Ascending aorta (tissue), 2 donors: Measurements from ENCODE around the gene MIOX. TPM values are rescaled to one million over a fixed set of nuclear protein-coding genes. Genes with fewer than 3 reads are reported as not detected.

ENCODE experiments used
- DNase-seq, 2 donors: peaks; one replicate each; pipeline ENCODE4 v3.0.0-alpha.2; 2019; ENCODE audit warnings: low spot score in 2 of 2
- H3K27ac ChIP-seq, 2 donors: fragments of 200-600 bp; sonication (generic); one replicate each; pipeline ENCODE4 v1.5.1; 2016 to 2017; ENCODE audit warnings: mild to moderate bottlenecking in 1 of 2
- H3K27me3 ChIP-seq: fragments of 200-600 bp; sonication (generic); one replicate; pipeline ENCODE4 v1.5.1; 2017
- H3K36me3 ChIP-seq, 2 donors: fragments of 200-600 bp; sonication (generic); one replicate each; pipeline ENCODE4 v1.5.1; 2016
- H3K4me1 ChIP-seq, 2 donors: fragments of 200-600 bp; sonication (generic); one replicate each; pipeline ENCODE4 v1.5.1; 2016 to 2017; ENCODE audit warnings: mild to moderate bottlenecking in 1 of 2
- H3K4me3 ChIP-seq, 2 donors: fragments of 200-600 bp; sonication (generic); one replicate each; pipeline ENCODE4 v1.5.1; 2016 to 2017; ENCODE audit warnings: mild to moderate bottlenecking in 1 of 2
- H3K9me3 ChIP-seq, 2 donors: fragments of 200-600 bp; sonication (generic); one replicate each; pipeline ENCODE4 v1.5.1; 2016
- CTCF ChIP-seq, 3 experiments: fragments of 200-600 bp in 2 of 3; fragments of 450-650 bp in 1 of 3; sonication (generic) in 2 of 3; IDR thresholded peaks; one replicate each; pipeline ENCODE4 v1.5.1; 2016 to 2019; ENCODE audit warnings: antibody characterized with exemption in 3 of 3, mild to moderate bottlenecking in 1 of 3, moderate library complexity in 1 of 3
- intact Hi-C: fragments of 100-400 bp; cut with DNase I; formaldehyde crosslinking; loops from one replicate; pipeline ENCODE4 v1.15.1; 2023
- total RNA-seq: library from RNA; depleted of rRNA; stranded (reverse); fragments of >200 nt; gene quantifications from one replicate; pipeline ENCODE4 v1.1.0, GENCODE V29; 2016

The MIOX gene
- total RNA-seq, 1 donor from 2014 or later, result not detected

- intact Hi-C loops, result loop anchor here (1.0 to 5.0 kb wide), 2 partner anchors 35 to 100 kb away; partner anchors contain the start of genes ARSA and SYCE3
These were observed 40.5 kb downstream of the MIOX start for GRCh38 chr22:50526834-50527801.

GRCh38 chr22:50527921-50528681 lies 41.4 kb downstream of the MIOX start:
- intact Hi-C loops, result loop anchor here (5.0 kb wide), 1 partner anchor 99 kb away; the partner anchor contains the start of gene ARSA
- Histone ChIP-seq H3K9me3 (no peaks in the 10 kb centered on the region), H3K27me3 (peaks cover 11% of the 10 kb centered on the region), H3K36me3 (peaks cover under 1 to 11% of the 10 kb centered on the region in 2 donors), H3K4me1 (peaks cover 18 to 40% of the 10 kb centered on the region in 2 donors), H3K4me3 (peak overlapping the region in 1 of 2 donors; percentile 78), H3K27ac (peak overlapping the region in 1 of 2 donors; percentile 80)
- no peak for TF ChIP-seq CTCF (IDR thresholded peaks at IDR 0.05)
- DNase-seq, result no peak

More at GRCh38 chr22:50526834-50527801, 40.5 kb downstream of the MIOX start:
- Histone ChIP-seq H3K9me3 (no peaks in the 10 kb centered on the region), H3K27ac (peak overlapping the region; percentile 85 to 93), H3K36me3 (peaks cover 6 to 21% of the 10 kb centered on the region in 2 donors), H3K4me1 (peaks cover 16 to 36% of the 10 kb centered on the region in 2 donors), H3K4me3 (peak overlapping the region; percentile 75 to 79), H3K27me3 (peaks cover 11% of the 10 kb centered on the region)
- no peak for DNase-seq
- no peak for TF ChIP-seq CTCF (IDR thresholded peaks at IDR 0.05)

- Histone ChIP-seq H3K27me3 (peaks cover 11% of the 10 kb centered on the region), H3K4me1 (peaks cover 18 to 40% of the 10 kb centered on the region in 2 donors), H3K27ac (peak overlapping the region; percentile 80 to 91), H3K4me3 (peak overlapping the region in 1 of 2 donors; percentile 78), H3K9me3 (no peaks in the 10 kb centered on the region), H3K36me3 (peaks cover 0 to 3% of the 10 kb centered on the region in 2 donors)
- intact Hi-C loops, result loop anchor here (5.0 kb wide), 1 partner anchor 98 kb away; the partner anchor contains the start of gene ARSA
- no peak for DNase-seq
- no peak for TF ChIP-seq CTCF (IDR thresholded peaks at IDR 0.05)
These were observed 42.2 kb downstream of the MIOX start for GRCh38 chr22:50528682-50529415.

- peak overlapping the region; percentile 61 to 78 for H3K4me3 ChIP-seq
These were observed 42.8 kb downstream of the MIOX start for GRCh38 chr22:50529416-50529896.

More at GRCh38 chr22:50529416-50529896, 42.8 kb downstream of the MIOX start:
- Histone ChIP-seq H3K9me3 (no peaks in the 10 kb centered on the region), H3K4me1 (peaks cover 18 to 37% of the 10 kb centered on the region in 2 donors), H3K36me3 (no peaks in the 10 kb centered on the region), H3K27me3 (peaks cover 11% of the 10 kb centered on the region), H3K27ac (peak overlapping the region; percentile 80 to 91)
- TF ChIP-seq CTCF (IDR thresholded peaks at IDR 0.05), result no peak
- intact Hi-C loops, result loop anchor here (5.0 kb wide), 1 partner anchor 98 kb away; the partner anchor contains the start of gene ARSA
- DNase-seq, result no peak
